Measurements from ENCODE around the gene SRP9.

DNA sequence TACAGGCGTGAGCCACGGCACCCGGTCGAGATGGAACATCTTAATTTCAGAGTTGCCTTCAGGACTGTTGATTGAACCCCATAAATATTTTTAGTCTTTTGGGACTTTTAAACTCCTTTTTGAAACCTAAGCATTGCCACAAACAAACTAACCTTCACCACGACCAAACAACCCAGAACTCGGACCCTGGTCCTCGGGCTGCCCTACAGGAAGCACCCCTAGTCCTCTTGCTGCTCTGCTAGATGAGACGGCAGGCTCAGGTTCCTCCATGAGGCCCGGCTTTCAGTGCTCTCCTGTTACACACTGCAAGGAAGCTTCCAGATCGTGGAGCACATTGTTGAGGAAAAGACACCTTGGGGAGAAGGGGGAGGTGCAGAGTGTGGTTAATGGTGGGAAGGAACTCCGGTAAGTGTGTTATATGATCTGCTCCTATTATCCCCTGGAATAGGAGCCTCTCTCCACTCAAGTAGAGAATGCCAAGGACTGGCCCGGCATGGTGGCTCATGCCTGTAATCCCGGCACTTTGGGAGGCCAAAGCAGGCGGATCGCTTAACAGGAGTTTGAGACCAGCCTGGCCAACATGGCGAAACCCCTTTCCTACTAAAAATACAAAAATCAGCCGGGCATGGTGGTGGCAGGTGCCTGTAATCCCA is 38.0 kb downstream of the SRP9 start:
- TF ChIP-seq, protein P1, sequence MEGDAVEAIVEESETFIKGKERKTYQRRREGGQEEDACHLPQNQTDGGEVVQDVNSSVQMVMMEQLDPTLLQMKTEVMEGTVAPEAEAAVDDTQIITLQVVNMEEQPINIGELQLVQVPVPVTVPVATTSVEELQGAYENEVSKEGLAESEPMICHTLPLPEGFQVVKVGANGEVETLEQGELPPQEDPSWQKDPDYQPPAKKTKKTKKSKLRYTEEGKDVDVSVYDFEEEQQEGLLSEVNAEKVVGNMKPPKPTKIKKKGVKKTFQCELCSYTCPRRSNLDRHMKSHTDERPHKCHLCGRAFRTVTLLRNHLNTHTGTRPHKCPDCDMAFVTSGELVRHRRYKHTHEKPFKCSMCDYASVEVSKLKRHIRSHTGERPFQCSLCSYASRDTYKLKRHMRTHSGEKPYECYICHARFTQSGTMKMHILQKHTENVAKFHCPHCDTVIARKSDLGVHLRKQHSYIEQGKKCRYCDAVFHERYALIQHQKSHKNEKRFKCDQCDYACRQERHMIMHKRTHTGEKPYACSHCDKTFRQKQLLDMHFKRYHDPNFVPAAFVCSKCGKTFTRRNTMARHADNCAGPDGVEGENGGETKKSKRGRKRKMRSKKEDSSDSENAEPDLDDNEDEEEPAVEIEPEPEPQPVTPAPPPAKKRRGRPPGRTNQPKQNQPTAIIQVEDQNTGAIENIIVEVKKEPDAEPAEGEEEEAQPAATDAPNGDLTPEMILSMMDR (IDR thresholded peaks at IDR 0.05), result no peak
- no peak for TF ChIP-seq EP300 (IDR thresholded peaks at IDR 0.05)
